ENCODE results near the gene KCNG4.
"Not testable (repeated sequence)": the region's sequence is repeated elsewhere in the genome, so short reads cannot be mapped to it uniquely, and the experiment has no call there.

Gene KCNG4

DNA sequence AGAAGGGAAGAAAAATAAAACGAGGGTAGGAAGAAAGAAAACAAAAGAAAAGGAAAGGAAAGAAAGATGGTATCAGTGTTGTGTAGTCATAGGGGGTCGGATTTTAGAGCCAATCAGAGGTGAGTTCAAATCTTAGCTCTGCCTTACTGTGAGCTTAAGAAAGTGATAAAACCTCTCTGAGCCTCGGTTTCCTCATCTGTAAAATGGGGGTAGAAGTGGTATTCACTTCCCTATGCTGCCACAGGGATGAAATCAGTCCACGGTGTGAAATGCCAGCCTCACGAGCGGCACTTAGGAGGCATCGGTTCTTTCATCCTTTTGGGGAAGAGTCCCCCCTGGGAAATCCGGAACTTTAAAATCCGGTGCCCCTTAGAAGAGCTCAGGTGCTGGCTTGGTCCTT, 6.1 kb downstream of the KCNG4 start:
- no peak for DNase-seq

GRCh38 chr16:84232969-84233368, 6.8 kb downstream of the KCNG4 start:
- no peak for DNase-seq

- DNase-seq = no peak
Measured at GRCh38 chr16:84232060-84232459, 7.8 kb downstream of the KCNG4 start.

DNA sequence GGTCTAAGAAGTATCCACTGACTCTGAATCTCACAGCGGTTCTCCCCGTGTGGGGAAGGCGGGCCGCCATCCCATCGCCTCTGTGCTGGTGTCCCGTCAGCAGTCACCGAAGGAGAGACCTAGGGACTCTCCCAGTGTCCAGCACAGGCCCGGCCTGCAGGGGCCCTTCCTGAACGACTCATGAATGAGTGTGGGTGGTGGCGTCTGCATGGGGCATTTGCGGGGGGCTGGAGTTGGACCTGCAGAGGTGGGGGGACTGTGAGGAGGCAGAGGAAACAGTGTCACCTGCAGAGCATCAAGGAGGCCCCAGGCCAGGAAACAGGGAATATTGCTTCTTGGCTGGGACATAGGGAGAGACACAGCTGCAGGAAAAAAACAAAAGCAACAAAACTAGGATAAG, 10.3 kb downstream of the KCNG4 start:
- DNase-seq = no peak

DNA sequence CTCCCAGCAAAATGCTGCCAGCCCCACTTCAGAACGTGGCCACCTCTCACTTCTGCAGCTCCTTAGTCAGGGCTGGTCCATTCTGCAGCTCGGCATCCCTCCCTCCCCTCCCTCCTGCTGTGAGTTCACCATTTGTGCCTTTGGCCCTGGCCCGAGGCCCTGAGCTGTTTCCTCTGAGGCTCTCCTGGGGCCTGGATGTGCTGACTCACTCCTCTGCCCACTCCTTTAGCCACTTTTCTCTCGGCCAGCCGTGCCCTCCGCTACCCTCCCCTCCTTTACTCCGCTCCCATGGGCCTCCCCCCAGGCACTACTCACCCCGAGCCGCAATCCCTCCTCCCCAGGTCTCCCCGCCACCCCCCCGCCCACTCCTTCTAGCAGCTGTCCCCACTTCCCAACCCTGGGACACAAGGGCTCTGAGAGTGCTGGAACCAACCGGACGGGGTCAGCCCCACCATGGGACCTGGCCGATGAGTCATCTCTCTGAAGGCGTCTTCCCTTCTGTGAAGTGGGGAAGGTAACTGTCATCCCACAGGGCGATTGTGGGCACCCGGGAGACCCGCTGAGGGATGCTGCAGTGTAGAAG, 11.5 kb downstream of the KCNG4 start:
- no peak for DNase-seq

GRCh38 chr16:84227548-84227947, 12.3 kb downstream of the KCNG4 start:
- no peak for DNase-seq

GRCh38 chr16:84226026-84226425, 13.8 kb downstream of the KCNG4 start:
- no peak for DNase-seq

- no peak for DNase-seq
Measured at GRCh38 chr16:84225571-84225970, 14.2 kb downstream of the KCNG4 start.

- DNase-seq = no peak
Measured at GRCh38 chr16:84225126-84225525, 14.7 kb downstream of the KCNG4 start.

GRCh38 chr16:84224554-84224953, 15.3 kb downstream of the KCNG4 start:
- DNase-seq = no peak

DNA sequence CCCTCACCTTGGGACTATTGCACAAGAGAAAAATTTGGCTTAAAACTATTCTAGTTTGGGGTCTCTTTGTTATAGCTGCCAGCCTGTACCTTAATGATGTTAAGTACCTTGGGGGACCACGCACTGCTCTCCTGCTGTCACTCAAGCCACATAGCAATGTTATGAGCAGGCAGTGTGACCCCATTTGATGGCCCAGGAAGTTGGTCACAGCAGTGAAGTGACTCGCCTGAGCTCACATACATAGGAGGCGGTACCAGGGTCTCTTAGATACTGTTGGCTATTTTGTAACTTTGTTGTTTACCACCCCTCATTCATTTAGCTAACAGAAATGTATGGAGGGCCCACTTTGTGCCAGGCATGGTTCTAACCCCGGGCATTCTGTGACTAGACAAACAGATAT, 16.4 kb downstream of the KCNG4 start:
- no peak for DNase-seq

- DNase-seq = no peak
Measured at GRCh38 chr16:84220851-84221250, 19.0 kb downstream of the KCNG4 start.

GRCh38 chr16:84218956-84219355, 20.9 kb downstream of the KCNG4 start:
- DNase-seq = no peak

- DNase-seq = no peak
Measured at GRCh38 chr16:84218176-84218823, 21.5 kb downstream of the KCNG4 start.

- not testable (repeated sequence) for DNase-seq
Measured at GRCh38 chr16:84216144-84216543, 23.7 kb downstream of the KCNG4 start.

DNA sequence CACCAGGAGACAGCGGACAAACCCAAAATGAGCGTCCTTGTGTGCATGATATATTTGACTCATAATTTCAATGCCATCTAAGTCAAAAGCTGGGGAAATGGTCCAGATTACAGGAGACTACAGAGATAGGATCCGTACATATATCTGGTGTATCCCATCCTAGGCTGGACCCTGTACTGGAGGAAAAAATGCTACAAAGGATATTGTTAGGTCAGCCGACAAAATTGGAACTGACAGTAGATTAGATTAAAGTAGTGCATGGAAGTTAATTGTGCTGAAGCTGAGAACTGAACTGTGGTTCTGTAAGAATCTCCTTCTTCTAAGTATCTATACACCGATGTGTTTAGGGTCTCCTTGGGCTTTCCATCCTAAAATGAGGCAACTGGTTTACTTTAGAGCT, 24.3 kb downstream of the KCNG4 start:
- DNase-seq = no peak

DNA sequence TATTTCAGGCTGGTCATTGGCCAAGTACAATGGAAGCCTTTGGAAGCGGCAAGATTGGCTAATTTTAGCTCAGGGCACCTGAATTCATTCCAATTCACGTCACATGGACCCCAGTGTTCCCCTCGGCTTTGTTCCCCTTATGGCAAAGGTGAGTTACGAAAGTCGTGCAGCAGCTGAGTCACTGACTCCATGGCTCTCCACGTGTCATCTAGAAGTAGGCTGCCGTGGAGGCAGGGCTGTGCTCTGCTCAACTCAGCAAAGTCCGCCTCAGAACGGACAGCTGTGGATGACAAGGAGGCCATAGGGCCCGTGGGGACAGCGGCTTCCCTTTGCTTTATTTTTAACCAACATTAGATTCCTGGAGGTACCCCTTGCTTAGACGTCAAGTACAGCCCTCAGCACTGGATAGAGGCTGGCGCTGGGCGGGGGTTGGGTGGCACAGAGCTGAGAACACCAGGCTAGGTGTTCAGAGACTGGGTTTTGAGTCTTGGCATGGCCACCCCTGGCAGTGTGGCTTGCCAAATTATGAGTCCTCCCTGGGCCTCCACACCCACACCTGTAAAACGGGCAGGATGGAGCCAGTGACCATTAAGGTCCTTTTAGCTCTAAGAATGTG, 25.3 kb downstream of the KCNG4 start:
- DNase-seq = no peak

DNA sequence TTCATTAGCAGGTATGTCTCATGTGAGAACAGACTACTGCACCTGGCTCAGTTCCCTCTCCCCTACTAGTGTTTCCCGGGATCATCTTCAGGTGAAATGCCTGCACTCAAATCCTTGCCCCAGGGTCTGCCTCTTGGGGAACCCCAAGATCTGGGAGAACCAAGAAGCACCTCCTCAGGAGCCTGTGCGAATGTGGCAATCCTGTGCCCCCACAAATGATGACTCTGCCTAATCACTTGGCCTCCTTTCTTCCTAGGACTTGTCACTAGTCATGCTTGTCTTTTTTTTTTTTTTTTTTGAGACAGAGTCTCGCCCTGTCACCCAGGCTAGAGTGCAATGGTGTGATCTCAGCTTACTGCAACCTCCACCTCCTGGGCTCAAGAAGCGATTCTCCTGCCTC, 27.2 kb downstream of the KCNG4 start:
- DNase-seq = no peak

DNA sequence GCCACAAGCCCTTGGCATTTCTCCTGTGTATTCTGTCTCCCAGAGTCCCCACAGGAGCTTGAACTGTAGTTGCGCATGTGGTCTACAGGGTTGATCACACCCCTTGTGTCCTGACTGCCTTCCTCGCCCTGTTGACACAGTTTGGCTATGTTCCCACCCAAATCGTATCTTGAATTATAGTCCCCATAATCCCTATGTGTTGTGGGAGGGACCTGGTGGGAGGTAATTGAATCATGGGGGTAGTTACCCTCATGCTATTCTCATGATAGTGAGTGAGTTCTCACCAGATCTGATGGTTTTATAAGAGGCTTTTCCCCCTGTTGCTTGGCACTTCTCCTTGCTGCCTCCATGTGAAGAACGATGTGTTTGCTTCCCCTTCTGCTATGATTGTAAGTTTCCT, 27.7 kb downstream of the KCNG4 start:
- DNase-seq = no peak

- DNase-seq = no peak
Measured at GRCh38 chr16:84209989-84210388, 29.8 kb downstream of the KCNG4 start.

GRCh38 chr16:84207879-84208278, 31.9 kb downstream of the KCNG4 start:
- DNase-seq = no peak

- DNase-seq = no peak
Measured at GRCh38 chr16:84207251-84207650, 32.6 kb downstream of the KCNG4 start.

DNA sequence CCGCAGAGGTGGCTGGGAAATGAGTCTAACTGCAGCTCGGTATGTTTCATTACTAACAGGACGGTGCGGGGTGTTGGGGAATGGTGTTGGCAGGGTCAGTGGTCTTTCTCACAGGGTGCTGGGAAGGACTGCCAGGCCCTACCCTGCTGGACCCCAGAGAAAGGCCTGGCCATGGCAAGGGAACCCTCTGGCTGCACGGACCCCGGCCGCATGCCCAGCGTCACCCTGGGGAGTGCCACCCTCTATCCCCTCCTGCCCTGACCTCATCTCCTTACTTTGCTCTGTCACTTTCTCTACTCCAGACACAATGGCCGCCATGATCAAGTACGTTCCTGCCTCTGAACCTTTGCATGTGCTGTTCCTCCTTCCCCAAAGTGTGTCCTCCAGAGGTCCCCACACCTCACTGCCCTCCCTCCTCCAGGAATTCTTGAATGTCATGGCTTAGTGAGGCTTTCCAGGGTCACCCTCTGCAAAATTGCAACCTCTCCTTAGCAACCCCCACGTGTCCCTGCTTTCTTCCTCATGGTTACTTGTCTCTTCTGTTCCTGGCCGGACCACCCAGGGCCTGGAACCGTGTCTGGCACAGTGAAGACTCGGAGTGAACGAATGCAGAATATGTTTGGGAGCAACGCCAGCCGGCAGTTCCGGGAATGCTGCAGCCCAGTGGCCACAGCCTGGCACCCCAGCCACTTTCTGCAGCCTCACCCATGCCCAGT, 33.7 kb downstream of the KCNG4 start:
- DNase-seq = no peak

- not testable (repeated sequence) for DNase-seq
Measured at GRCh38 chr16:84205123-84205522, 34.7 kb downstream of the KCNG4 start.
